WTC11 (cell line): Measurements from ENCODE around the gene ADAMTSL5.

ENCODE experiments used
- CREM ChIP-seq: sonication (generic); formaldehyde crosslinking; IDR thresholded peaks from 2 replicates; pipeline ENCODE4 v1.8.1; 2022; ENCODE audit warnings: mild to moderate bottlenecking, missing genetic modification reagents, moderate library complexity
- FOXK1 ChIP-seq: sonication (generic); formaldehyde crosslinking; IDR thresholded peaks from 2 replicates; pipeline ENCODE4 v1.8.0; 2022; ENCODE audit warnings: mild to moderate bottlenecking, moderate library complexity, missing genetic modification reagents
- HMGA2 ChIP-seq: fragments of 250-450 bp; sonication (Bioruptor Pico); IDR thresholded peaks from 2 replicates; pipeline ENCODE4 v1.4.0; 2021; ENCODE audit warnings: mild to moderate bottlenecking, moderate library complexity
- SP1 ChIP-seq: sonication (generic); formaldehyde crosslinking; conservative IDR thresholded peaks from 2 replicates; pipeline ENCODE4 v1.8.1; 2022; ENCODE audit warnings: missing genetic modification reagents
- TCF7 ChIP-seq: sonication (generic); formaldehyde crosslinking; IDR thresholded peaks from 2 replicates; pipeline ENCODE4 v1.8.0; 2022; ENCODE audit warnings: mild to moderate bottlenecking, low read depth, missing genetic modification reagents, moderate library complexity
- TEAD4 ChIP-seq: sonication (generic); formaldehyde crosslinking; IDR thresholded peaks from 2 replicates; pipeline ENCODE4 v1.8.0; 2022; ENCODE audit warnings: mild to moderate bottlenecking, missing genetic modification reagents
- TF ChIP-seq, protein P1 (sequence below): fragments of 200-600 bp; IDR thresholded peaks from 2 replicates; pipeline ENCODE4 v1.8.0; 2022; ENCODE audit warnings: antibody characterized with exemption
- TF ChIP-seq, protein P2 (sequence below): sonication (generic); formaldehyde crosslinking; IDR thresholded peaks from 2 replicates; pipeline ENCODE4 v1.8.1; 2023; ENCODE audit warnings: mild to moderate bottlenecking, missing genetic modification reagents, moderate library complexity
- TF ChIP-seq, protein P3 (sequence below): sonication (generic); formaldehyde crosslinking; conservative IDR thresholded peaks from 2 replicates; pipeline ENCODE4 v1.8.1; 2022; ENCODE audit warnings: mild to moderate bottlenecking, missing genetic modification reagents

DNA sequence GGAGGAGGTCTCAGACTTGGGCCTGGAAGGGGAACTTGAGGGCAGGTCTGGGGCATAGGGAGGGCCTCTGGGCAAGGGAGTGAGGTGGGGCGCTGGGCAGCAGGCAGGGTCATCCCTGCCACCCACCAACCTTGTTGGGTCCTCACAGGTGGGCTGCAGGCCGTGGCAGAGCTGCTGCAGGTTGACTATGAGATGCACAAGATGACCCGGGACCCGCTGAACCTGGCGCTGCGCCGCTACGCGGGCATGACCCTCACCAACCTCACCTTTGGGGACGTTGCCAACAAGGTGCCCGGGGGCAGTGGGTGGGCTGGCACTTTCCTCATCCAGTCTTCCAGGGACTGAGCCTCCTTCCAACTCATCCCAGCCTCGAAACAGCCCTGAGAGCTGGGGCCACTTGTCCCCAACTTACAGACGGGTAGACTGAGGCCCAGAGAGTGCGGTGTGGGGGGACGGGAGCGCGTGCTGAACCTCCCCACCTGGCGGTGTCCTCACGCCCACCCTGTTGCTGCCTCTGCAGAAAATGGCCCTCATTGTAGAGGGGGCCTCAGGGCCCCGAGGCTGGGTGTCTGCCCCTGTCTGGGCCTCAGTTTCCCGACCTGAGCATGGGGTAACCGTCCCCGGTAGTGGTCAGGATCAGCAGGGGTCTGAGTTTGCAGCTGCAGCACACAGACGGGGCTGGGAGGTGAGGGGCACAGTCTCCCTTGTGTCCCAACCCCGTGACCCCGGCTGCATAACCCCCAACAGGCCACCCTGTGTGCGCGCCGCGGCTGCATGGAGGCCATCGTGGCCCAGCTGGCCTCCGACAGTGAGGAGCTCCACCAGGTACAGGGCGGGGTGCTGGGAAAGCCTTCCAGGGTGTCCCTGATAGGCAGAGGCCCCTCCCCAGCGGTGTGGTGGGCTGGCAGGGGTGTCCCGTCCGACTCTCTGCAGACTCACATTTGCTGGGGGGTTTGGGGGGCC, 52.5 kb downstream of the ADAMTSL5 start:
- TF ChIP-seq, protein P1, sequence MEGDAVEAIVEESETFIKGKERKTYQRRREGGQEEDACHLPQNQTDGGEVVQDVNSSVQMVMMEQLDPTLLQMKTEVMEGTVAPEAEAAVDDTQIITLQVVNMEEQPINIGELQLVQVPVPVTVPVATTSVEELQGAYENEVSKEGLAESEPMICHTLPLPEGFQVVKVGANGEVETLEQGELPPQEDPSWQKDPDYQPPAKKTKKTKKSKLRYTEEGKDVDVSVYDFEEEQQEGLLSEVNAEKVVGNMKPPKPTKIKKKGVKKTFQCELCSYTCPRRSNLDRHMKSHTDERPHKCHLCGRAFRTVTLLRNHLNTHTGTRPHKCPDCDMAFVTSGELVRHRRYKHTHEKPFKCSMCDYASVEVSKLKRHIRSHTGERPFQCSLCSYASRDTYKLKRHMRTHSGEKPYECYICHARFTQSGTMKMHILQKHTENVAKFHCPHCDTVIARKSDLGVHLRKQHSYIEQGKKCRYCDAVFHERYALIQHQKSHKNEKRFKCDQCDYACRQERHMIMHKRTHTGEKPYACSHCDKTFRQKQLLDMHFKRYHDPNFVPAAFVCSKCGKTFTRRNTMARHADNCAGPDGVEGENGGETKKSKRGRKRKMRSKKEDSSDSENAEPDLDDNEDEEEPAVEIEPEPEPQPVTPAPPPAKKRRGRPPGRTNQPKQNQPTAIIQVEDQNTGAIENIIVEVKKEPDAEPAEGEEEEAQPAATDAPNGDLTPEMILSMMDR, result no peak
- no peak for TF ChIP-seq TEAD4
- TF ChIP-seq, protein P2, sequence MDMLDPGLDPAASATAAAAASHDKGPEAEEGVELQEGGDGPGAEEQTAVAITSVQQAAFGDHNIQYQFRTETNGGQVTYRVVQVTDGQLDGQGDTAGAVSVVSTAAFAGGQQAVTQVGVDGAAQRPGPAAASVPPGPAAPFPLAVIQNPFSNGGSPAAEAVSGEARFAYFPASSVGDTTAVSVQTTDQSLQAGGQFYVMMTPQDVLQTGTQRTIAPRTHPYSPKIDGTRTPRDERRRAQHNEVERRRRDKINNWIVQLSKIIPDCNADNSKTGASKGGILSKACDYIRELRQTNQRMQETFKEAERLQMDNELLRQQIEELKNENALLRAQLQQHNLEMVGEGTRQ (CRISPR knock-in tag), result no peak
- TF ChIP-seq CREM, result no peak
- TF ChIP-seq SP1 (CRISPR knock-in tag), result no peak
- no peak for TF ChIP-seq TCF7
- no peak for TF ChIP-seq FOXK1 (CRISPR knock-in tag)
- TF ChIP-seq, protein P3, sequence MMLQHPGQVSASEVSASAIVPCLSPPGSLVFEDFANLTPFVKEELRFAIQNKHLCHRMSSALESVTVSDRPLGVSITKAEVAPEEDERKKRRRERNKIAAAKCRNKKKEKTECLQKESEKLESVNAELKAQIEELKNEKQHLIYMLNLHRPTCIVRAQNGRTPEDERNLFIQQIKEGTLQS, result no peak
- TF ChIP-seq HMGA2 (CRISPR knock-in tag), result no peak
